ENCODE data around the gene GBA2.

Gene GBA2

GRCh38 chr9:35689542-35690293 lies 59.3 kb downstream of the GBA2 start, which contains the start of gene TPM2:
TPM2 (minus strand) TSS chr9:35689925; CDS start chr9:35689817, 108 bp downstream.
- DNase-seq: no peak

GRCh38 chr9:35688558-35689541 lies 60.2 kb downstream of the GBA2 start:
- DNase-seq: no peak

GRCh38 chr9:35687972-35688557 lies 61.0 kb downstream of the GBA2 start:
- DNase-seq: no peak

- DNase-seq: no peak
These were observed 61.7 kb downstream of the GBA2 start for GRCh38 chr9:35687306-35687705.

Data from activated naive CD4-positive, alpha-beta T cell (primary cell).